ENCODE measurements around the gene GLRA1.

DNA sequence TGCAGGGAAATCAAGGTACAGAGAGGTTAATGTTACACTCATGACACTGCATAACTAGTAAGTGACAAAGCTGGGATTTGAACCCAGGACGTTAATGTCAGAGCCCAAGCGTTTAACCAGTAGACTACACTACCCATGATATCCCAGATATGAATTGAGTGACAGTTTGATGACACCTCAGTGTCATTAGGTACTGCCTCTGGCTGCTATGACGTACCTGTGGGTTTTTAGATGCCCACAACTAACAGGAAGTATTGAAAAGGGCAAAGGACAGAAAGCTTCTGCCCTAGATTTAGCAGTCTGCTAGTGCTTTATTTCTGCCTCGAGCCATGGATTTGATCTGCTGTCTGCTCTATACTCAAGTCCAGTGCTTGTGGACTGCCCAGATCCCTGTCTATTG, 56.2 kb downstream of the GLRA1 start:
- TF ChIP-seq, protein P1, sequence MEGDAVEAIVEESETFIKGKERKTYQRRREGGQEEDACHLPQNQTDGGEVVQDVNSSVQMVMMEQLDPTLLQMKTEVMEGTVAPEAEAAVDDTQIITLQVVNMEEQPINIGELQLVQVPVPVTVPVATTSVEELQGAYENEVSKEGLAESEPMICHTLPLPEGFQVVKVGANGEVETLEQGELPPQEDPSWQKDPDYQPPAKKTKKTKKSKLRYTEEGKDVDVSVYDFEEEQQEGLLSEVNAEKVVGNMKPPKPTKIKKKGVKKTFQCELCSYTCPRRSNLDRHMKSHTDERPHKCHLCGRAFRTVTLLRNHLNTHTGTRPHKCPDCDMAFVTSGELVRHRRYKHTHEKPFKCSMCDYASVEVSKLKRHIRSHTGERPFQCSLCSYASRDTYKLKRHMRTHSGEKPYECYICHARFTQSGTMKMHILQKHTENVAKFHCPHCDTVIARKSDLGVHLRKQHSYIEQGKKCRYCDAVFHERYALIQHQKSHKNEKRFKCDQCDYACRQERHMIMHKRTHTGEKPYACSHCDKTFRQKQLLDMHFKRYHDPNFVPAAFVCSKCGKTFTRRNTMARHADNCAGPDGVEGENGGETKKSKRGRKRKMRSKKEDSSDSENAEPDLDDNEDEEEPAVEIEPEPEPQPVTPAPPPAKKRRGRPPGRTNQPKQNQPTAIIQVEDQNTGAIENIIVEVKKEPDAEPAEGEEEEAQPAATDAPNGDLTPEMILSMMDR (conservative IDR thresholded peaks at IDR 0.05): no peak
- no peak for TF ChIP-seq ZFX (IDR thresholded peaks at IDR 0.05)
